Endothelial cell (in vitro differentiated cells): ENCODE measurements around the gene CGRRF1. TPM values are rescaled to one million over a fixed set of nuclear protein-coding genes. Genes with fewer than 3 reads are reported as not detected.
A peak's percentile ranks its signal among the peaks of the same experiment; 100 is the strongest.

Experiments used
- DNase-seq: peaks from one replicate; pipeline ENCODE4 v3.0.0; 2021; ENCODE audit warnings: low spot score
- H3K27ac Mint-ChIP-seq: one replicate; pipeline ENCODE4 v1.8.0; 2021; ENCODE audit warnings: mixed read lengths, inconsistent platforms; ENCODE audit not compliant: unreplicated experiment
- H3K27me3 Mint-ChIP-seq: one replicate; pipeline ENCODE4 v1.8.0; 2021; ENCODE audit warnings: mild to moderate bottlenecking, moderate library complexity, mixed read lengths, inconsistent platforms; ENCODE audit not compliant: unreplicated experiment
- H3K36me3 Mint-ChIP-seq: one replicate; pipeline ENCODE4 v1.8.0; 2021; ENCODE audit warnings: mild to moderate bottlenecking, low read depth, mixed read lengths, inconsistent platforms; ENCODE audit not compliant: unreplicated experiment
- H3K4me1 Mint-ChIP-seq: one replicate; pipeline ENCODE4 v1.8.0; 2021; ENCODE audit warnings: mild to moderate bottlenecking, mixed read lengths, inconsistent platforms; ENCODE audit not compliant: unreplicated experiment
- H3K4me3 Mint-ChIP-seq: one replicate; pipeline ENCODE4 v1.8.0; 2021; ENCODE audit warnings: mild to moderate bottlenecking, mixed read lengths, inconsistent platforms; ENCODE audit not compliant: unreplicated experiment
- H3K9me3 Mint-ChIP-seq: one replicate; pipeline ENCODE4 v1.8.0; 2021; ENCODE audit warnings: mixed read lengths, inconsistent platforms; ENCODE audit not compliant: unreplicated experiment
- CTCF ChIP-seq: fragments of 200-600 bp; sonication (generic); IDR thresholded peaks from one replicate; pipeline ENCODE4 v1.5.0; 2021; ENCODE audit warnings: antibody characterized with exemption; ENCODE audit not compliant: unreplicated experiment
- total RNA-seq: library from RNA; stranded (reverse); fragmentation: NEBNext Ultra II Directional; extraction: Animal tissue kit (Norgen Biotek cat#: 25700); gene quantifications from one replicate; pipeline ENCODE4 v1.2.1, GENCODE V29; 2021; ENCODE audit not compliant: unreplicated experiment

Gene CGRRF1
- total RNA-seq, 1 donor from 2014 or later: 31.1 TPM

- Mint-ChIP-seq H3K4me3 (no peak overlapping the region), H3K27me3 (no peaks in the 10 kb centered on the region), H3K36me3 (peaks cover 17% of the 10 kb centered on the region), H3K4me1 (peaks cover 32% of the 10 kb centered on the region), H3K9me3 (no peaks in the 10 kb centered on the region), H3K27ac (peak overlapping the region; percentile 59)
- TF ChIP-seq CTCF: no peak
- DNase-seq: no peak
Observed at GRCh38 chr14:54512393-54512792, 2.7 kb downstream of the CGRRF1 start.

- DNase-seq: no peak
- no peak overlapping the region for H3K4me3 Mint-ChIP-seq
- peaks cover 17% of the 10 kb centered on the region for H3K36me3 Mint-ChIP-seq
- no peaks in the 10 kb centered on the region for H3K27me3 Mint-ChIP-seq
- no peak overlapping the region for H3K27ac Mint-ChIP-seq
- peaks cover 26% of the 10 kb centered on the region for H3K4me1 Mint-ChIP-seq
- no peaks in the 10 kb centered on the region for H3K9me3 Mint-ChIP-seq
- no peak for TF ChIP-seq CTCF
Observed at GRCh38 chr14:54515670-54516069, 6.0 kb downstream of the CGRRF1 start.

- peaks cover 17% of the 10 kb centered on the region for H3K36me3 Mint-ChIP-seq
- no peak overlapping the region for H3K27ac Mint-ChIP-seq
- no peak for DNase-seq
- no peak overlapping the region for H3K4me3 Mint-ChIP-seq
- TF ChIP-seq CTCF: no peak
- no peaks in the 10 kb centered on the region for H3K9me3 Mint-ChIP-seq
- no peaks in the 10 kb centered on the region for H3K27me3 Mint-ChIP-seq
- H3K4me1 Mint-ChIP-seq: peaks cover 17% of the 10 kb centered on the region
Observed at GRCh38 chr14:54516709-54517108, 7.0 kb downstream of the CGRRF1 start.

- H3K4me1 Mint-ChIP-seq: no peaks in the 10 kb centered on the region
- DNase-seq: no peak
- no peaks in the 10 kb centered on the region for H3K9me3 Mint-ChIP-seq
- H3K36me3 Mint-ChIP-seq: peaks cover 14% of the 10 kb centered on the region
- H3K27me3 Mint-ChIP-seq: no peaks in the 10 kb centered on the region
- H3K4me3 Mint-ChIP-seq: no peak overlapping the region
- TF ChIP-seq CTCF: no peak
- no peak overlapping the region for H3K27ac Mint-ChIP-seq
Observed at GRCh38 chr14:54524410-54524809, 14.7 kb downstream of the CGRRF1 start.

GRCh38 chr14:54528973-54529372, 19.3 kb downstream of the CGRRF1 start:
- H3K4me1 Mint-ChIP-seq: peaks cover 8% of the 10 kb centered on the region
- no peak overlapping the region for H3K27ac Mint-ChIP-seq
- no peaks in the 10 kb centered on the region for H3K27me3 Mint-ChIP-seq
- DNase-seq: no peak
- peaks cover 10% of the 10 kb centered on the region for H3K36me3 Mint-ChIP-seq
- no peaks in the 10 kb centered on the region for H3K9me3 Mint-ChIP-seq
- H3K4me3 Mint-ChIP-seq: no peak overlapping the region
- TF ChIP-seq CTCF: no peak
